ENCODE results near the gene STUM. TPM values are rescaled to one million over a fixed set of nuclear protein-coding genes. Genes with fewer than 3 reads are reported as not detected.

STUM gene
- total RNA-seq, 1 experiment from 2014 or later, result 0.37 TPM

GRCh38 chr1:226634611-226635246 is 86.2 kb downstream of the STUM start:
- peaks cover 20% of the 10 kb centered on the region for H3K4me1 Mint-ChIP-seq (ENCODE audit: insufficient read depth, unreplicated experiment)

GRCh38 chr1:226635456-226635941 is 86.9 kb downstream of the STUM start:
- no TSS peak for BruUV-seq (replicated peaks)
- no peaks in the 10 kb centered on the region for H3K27me3 Mint-ChIP-seq (ENCODE audit: insufficient read depth, unreplicated experiment)
- H3K9me3 Mint-ChIP-seq (ENCODE audit: unreplicated experiment), result no peaks in the 10 kb centered on the region
- CTCF ChIA-PET, result interaction anchor here (0.6 to 16.7 kb wide), 31 partner anchors 10 to 1928 kb away, joined by 3 to 342 read pairs (median 4); no protein-coding TSS in a partner anchor
- intact Hi-C loops (cut with micrococcal nuclease), result loop anchor here (2.0 kb wide), 2 partner anchors 27 to 67 kb away; no protein-coding TSS in a partner anchor
- H3K27ac Mint-ChIP-seq (ENCODE audit: low read depth, unreplicated experiment), result peak overlapping the region; percentile 1
- peak; percentile 86 for DNase-seq (ENCODE audit: unreplicated experiment)
- H3K36me3 Mint-ChIP-seq (ENCODE audit: insufficient read depth, unreplicated experiment), result peaks cover 6% of the 10 kb centered on the region
- no peak for TF ChIP-seq CTCF (IDR thresholded peaks at IDR 0.05; ENCODE audit: unreplicated experiment)
- POLR2A ChIA-PET, result interaction anchor here (0.6 to 2.8 kb wide), 11 partner anchors 22 to 304 kb away, joined by 3 to 20 read pairs (median 4); partner anchors contain the start of genes COQ8A and PSEN2
- no peak overlapping the region for H3K4me3 Mint-ChIP-seq (ENCODE audit: unreplicated experiment)
- peaks cover 20% of the 10 kb centered on the region for H3K4me1 Mint-ChIP-seq (ENCODE audit: insufficient read depth, unreplicated experiment)

More at GRCh38 chr1:226634611-226635246, 86.2 kb downstream of the STUM start:
- DNase-seq (ENCODE audit: unreplicated experiment), result no peak
- POLR2A ChIA-PET, result interaction anchor here (0.8 to 2.8 kb wide), 10 partner anchors 23 to 305 kb away, joined by 3 to 20 read pairs (median 4); partner anchors contain the start of genes COQ8A and PSEN2
- TF ChIP-seq CTCF (IDR thresholded peaks at IDR 0.05; ENCODE audit: unreplicated experiment), result no peak
- CTCF ChIA-PET, result interaction anchor here (0.6 to 16.7 kb wide), 65 partner anchors 8 to 1927 kb away, joined by 3 to 342 read pairs (median 5); no protein-coding TSS in a partner anchor
- intact Hi-C loops (cut with micrococcal nuclease), result loop anchor here (1.0 to 2.0 kb wide), 6 partner anchors 28 to 803 kb away; no protein-coding TSS in a partner anchor
- peaks cover 6% of the 10 kb centered on the region for H3K36me3 Mint-ChIP-seq (ENCODE audit: insufficient read depth, unreplicated experiment)
- BruUV-seq (replicated peaks), result no TSS peak
- no peak overlapping the region for H3K4me3 Mint-ChIP-seq (ENCODE audit: unreplicated experiment)
- H3K27me3 Mint-ChIP-seq (ENCODE audit: insufficient read depth, unreplicated experiment), result no peaks in the 10 kb centered on the region
- peak overlapping the region; percentile 1 for H3K27ac Mint-ChIP-seq (ENCODE audit: low read depth, unreplicated experiment)
- H3K9me3 Mint-ChIP-seq (ENCODE audit: unreplicated experiment), result no peaks in the 10 kb centered on the region

GRCh38 chr1:226636847-226637096 is 88.2 kb downstream of the STUM start:
- H3K36me3 Mint-ChIP-seq (ENCODE audit: insufficient read depth, unreplicated experiment), result peaks cover 6% of the 10 kb centered on the region
- no peak for DNase-seq (ENCODE audit: unreplicated experiment)
- peaks cover 20% of the 10 kb centered on the region for H3K4me1 Mint-ChIP-seq (ENCODE audit: insufficient read depth, unreplicated experiment)
- intact Hi-C loops (cut with micrococcal nuclease), result no loop called here
- H3K27ac Mint-ChIP-seq (ENCODE audit: low read depth, unreplicated experiment), result no peak overlapping the region
- BruUV-seq (replicated peaks), result no TSS peak
- TF ChIP-seq CTCF (IDR thresholded peaks at IDR 0.05; ENCODE audit: unreplicated experiment), result no peak
- H3K4me3 Mint-ChIP-seq (ENCODE audit: unreplicated experiment), result no peak overlapping the region
- ChIA-PET CTCF (interaction anchor here (0.9 to 16.7 kb wide), 4 partner anchors 10 to 188 kb away, joined by 3 to 342 read pairs (median 8); no protein-coding TSS in a partner anchor), POLR2A (interaction anchor here (0.6 kb wide), 1 partner anchor 21 kb away, joined by 3 read pairs; no protein-coding TSS in a partner anchor)
- no peaks in the 10 kb centered on the region for H3K27me3 Mint-ChIP-seq (ENCODE audit: insufficient read depth, unreplicated experiment)
- H3K9me3 Mint-ChIP-seq (ENCODE audit: unreplicated experiment), result no peaks in the 10 kb centered on the region

- DNase-seq (ENCODE audit: unreplicated experiment), result no peak
- Mint-ChIP-seq H3K27me3 (ENCODE audit: insufficient read depth, unreplicated experiment) (no peaks in the 10 kb centered on the region), H3K4me3 (ENCODE audit: unreplicated experiment) (no peak overlapping the region), H3K9me3 (ENCODE audit: unreplicated experiment) (no peaks in the 10 kb centered on the region), H3K4me1 (ENCODE audit: insufficient read depth, unreplicated experiment) (peaks cover 17% of the 10 kb centered on the region), H3K36me3 (ENCODE audit: insufficient read depth, unreplicated experiment) (peaks cover 6% of the 10 kb centered on the region), H3K27ac (ENCODE audit: low read depth, unreplicated experiment) (no peak overlapping the region)
- no peak for TF ChIP-seq CTCF (IDR thresholded peaks at IDR 0.05; ENCODE audit: unreplicated experiment)
- ChIA-PET CTCF (interaction anchor here (0.6 to 16.7 kb wide), 8 partner anchors 11 to 212 kb away, joined by 3 to 342 read pairs (median 4); no protein-coding TSS in a partner anchor), POLR2A (interaction anchor here (0.6 to 1.0 kb wide), 2 partner anchors 21 to 184 kb away, joined by 3 to 5 read pairs; no protein-coding TSS in a partner anchor)
- BruUV-seq (replicated peaks), result no TSS peak
- intact Hi-C loops (cut with micrococcal nuclease), result no loop called here
Observed at GRCh38 chr1:226637147-226637935, 88.8 kb downstream of the STUM start.
